CD14-positive monocyte (primary cell): ENCODE results near the gene ZNF70. TPM values are rescaled to one million over a fixed set of nuclear protein-coding genes. Genes with fewer than 3 reads are reported as not detected.

Source experiments
- DNase-seq, 3 donors: peaks; one replicate each; pipeline ENCODE4 v3.0.0-alpha.2; 2011 to 2022
- H2AFZ ChIP-seq: 2 replicates; pipeline ENCODE4 v1.6.0; 2012; ENCODE audit warnings: mild to moderate bottlenecking, low read depth, low read length, inconsistent platforms; ENCODE audit not compliant: insufficient read depth, poor library complexity, severe bottlenecking
- H3K27ac ChIP-seq, 2 donors: 1 replicate in 1 of 2; 2 replicates in 1 of 2; pipeline ENCODE4 v1.5.1; 2012 to 2013; ENCODE audit warnings: low read length in 2 of 2, control low read depth in 1 of 2, inconsistent platforms in 1 of 2, low read depth in 1 of 2, mild to moderate bottlenecking in 1 of 2
- H3K27me3 ChIP-seq, 2 donors: one replicate each; pipeline versions ENCODE4 v1.6.0 to v1.6.1; 2011 to 2013; ENCODE audit warnings: low read length in 2 of 2; ENCODE audit not compliant: control insufficient read depth in 2 of 2, insufficient read depth in 2 of 2
- H3K36me3 ChIP-seq, 2 donors: replicated peaks in 1 of 2; 1 replicate in 1 of 2; 2 replicates in 1 of 2; pipeline versions ENCODE4 v1.5.1 to v1.6.1; 2012 to 2013; ENCODE audit warnings: low read length in 2 of 2, control low read depth in 1 of 2, inconsistent platforms in 1 of 2, mild to moderate bottlenecking in 1 of 2; ENCODE audit not compliant: insufficient read depth in 2 of 2, control insufficient read depth in 1 of 2
- H3K4me1 ChIP-seq, 2 donors: 1 replicate in 1 of 2; 2 replicates in 1 of 2; pipeline versions ENCODE4 v1.5.1 to v1.6.1; 2012 to 2013; ENCODE audit warnings: low read length in 2 of 2, control low read depth in 1 of 2, inconsistent platforms in 1 of 2, mild to moderate bottlenecking in 1 of 2, moderate library complexity in 1 of 2; ENCODE audit not compliant: insufficient read depth in 2 of 2, control insufficient read depth in 1 of 2
- H3K4me2 ChIP-seq: replicated peaks from 2 replicates; pipeline ENCODE3; 2012; ENCODE audit warnings: low read length, moderate library complexity, mild to moderate bottlenecking; ENCODE audit not compliant: poor library complexity, severe bottlenecking; ENCODE audit errors: extremely low read depth
- H3K4me3 ChIP-seq, 3 experiments: fragments of 200-600 bp in 1 of 3; sonication (generic) in 1 of 3; replicated peaks in 1 of 3; 1 replicate in 2 of 3; 2 replicates in 1 of 3; pipeline ENCODE4 v1.5.1; 2011 to 2013; ENCODE audit warnings: low read length in 3 of 3, mild to moderate bottlenecking in 3 of 3, control low read depth in 2 of 3, low read depth in 2 of 3, inconsistent platforms in 1 of 3, moderate library complexity in 1 of 3
- H3K79me2 ChIP-seq: 2 replicates; pipeline ENCODE4 v1.6.0; 2012; ENCODE audit warnings: mild to moderate bottlenecking, control low read depth, inconsistent platforms, low read length, moderate library complexity; ENCODE audit not compliant: insufficient read depth
- H3K9ac ChIP-seq: 2 replicates; pipeline ENCODE4 v1.6.0; 2017; ENCODE audit warnings: low read length, mild to moderate bottlenecking; ENCODE audit not compliant: insufficient read depth, poor library complexity, severe bottlenecking
- H3K9me3 ChIP-seq, 2 donors: replicated peaks in 1 of 2; 1 replicate in 1 of 2; 2 replicates in 1 of 2; pipeline versions ENCODE4 v1.5.1 to v1.6.1; 2012 to 2013; ENCODE audit warnings: low read length in 2 of 2, control low read depth in 1 of 2; ENCODE audit not compliant: control insufficient read depth in 1 of 2, insufficient read depth in 1 of 2
- H4K20me1 ChIP-seq: 2 replicates; pipeline ENCODE4 v1.6.0; 2012; ENCODE audit warnings: mild to moderate bottlenecking, low read length, control low read depth, moderate library complexity; ENCODE audit not compliant: insufficient read depth
- H3K27ac Mint-ChIP-seq, 7 donors: one replicate each; pipeline ENCODE4 v1.8.0; 2020; ENCODE audit warnings: mild to moderate bottlenecking in 7 of 7, mixed read lengths in 7 of 7, moderate library complexity in 6 of 7, inconsistent platforms in 2 of 7
- H3K27me3 Mint-ChIP-seq, 3 donors: one replicate each; pipeline ENCODE4 v1.8.0; 2021 to 2022; ENCODE audit warnings: low read depth in 3 of 3, mild to moderate bottlenecking in 3 of 3, mixed read lengths in 3 of 3, moderate library complexity in 3 of 3, inconsistent platforms in 1 of 3
- H3K36me3 Mint-ChIP-seq, 2 donors: one replicate each; pipeline ENCODE4 v1.8.0; 2020; ENCODE audit warnings: mixed read lengths in 2 of 2, inconsistent platforms in 1 of 2, mild to moderate bottlenecking in 1 of 2
- H3K4me1 Mint-ChIP-seq: one replicate; pipeline ENCODE4 v1.8.0; 2020; ENCODE audit warnings: mild to moderate bottlenecking, mixed read lengths
- H3K4me3 Mint-ChIP-seq, 2 donors: one replicate each; pipeline ENCODE4 v1.8.0; 2020; ENCODE audit warnings: mild to moderate bottlenecking in 2 of 2, mixed read lengths in 2 of 2, moderate library complexity in 1 of 2
- H3K9me3 Mint-ChIP-seq, 7 donors: one replicate each; pipeline ENCODE4 v1.8.0; 2020 to 2022; ENCODE audit warnings: mixed read lengths in 7 of 7, mild to moderate bottlenecking in 6 of 7, moderate library complexity in 6 of 7, inconsistent platforms in 2 of 7
- WGBS: methylation state at CpG from one replicate; pipeline ENCODE4 v1.1.5; 2013; ENCODE audit warnings: missing lambda C conversion rate; ENCODE audit not compliant: insufficient coverage; 5-methylcytosine and 5-hydroxymethylcytosine counted together
- intact Hi-C, 2 donors: fragments of 100-400 bp; cut with micrococcal nuclease; formaldehyde crosslinking; loops; one replicate each; pipeline versions ENCODE4 v1.15.0 to v1.15.1; 2023
- polyA plus RNA-seq, 3 donors: library from polyadenylated mRNA; depleted of rRNA in 1 of 3; unstranded in 2 of 3; stranded (reverse) in 1 of 3; fragments of 300-500 nt in 2 of 3; fragments of >200 nt in 1 of 3; fragmentation: Illumina TruSeq in 2 of 3; gene quantifications; 1 replicate in 2 of 3; 2 replicates in 1 of 3; pipeline ENCODE4 v1.2.3, GENCODE V29; 2012 to 2021
- TF ChIP-seq, protein P1 (sequence below): fragments of 200-600 bp; IDR thresholded peaks from one replicate; pipeline ENCODE4 v1.8.0; 2022; ENCODE audit warnings: antibody characterized with exemption, mild to moderate bottlenecking

Gene ZNF70
- polyA plus RNA-seq, 3 donors = 0.04 to 0.85 (median 0.09) TPM

GRCh38 chr22:23755711-23756110 lies 4.8 kb upstream of the ZNF70 start:
- H4K20me1 ChIP-seq = no peaks in the 10 kb centered on the region
- Mint-ChIP-seq H3K4me3 (no peak overlapping the region), H3K9me3 (peaks cover 0 to 2% (median 0%) of the 10 kb centered on the region in 7 donors), H3K27me3 (peaks cover 0 to 3% (median 2%) of the 10 kb centered on the region in 3 donors), H3K27ac (no peak overlapping the region), H3K4me1 (peaks cover 12% of the 10 kb centered on the region), H3K36me3 (no peaks in the 10 kb centered on the region)
- intact Hi-C loops = no loop called here
- no peak overlapping the region for H3K9ac ChIP-seq
- H3K79me2 ChIP-seq = no peaks in the 10 kb centered on the region
- no peak overlapping the region for H3K27ac ChIP-seq
- TF ChIP-seq, protein P1, sequence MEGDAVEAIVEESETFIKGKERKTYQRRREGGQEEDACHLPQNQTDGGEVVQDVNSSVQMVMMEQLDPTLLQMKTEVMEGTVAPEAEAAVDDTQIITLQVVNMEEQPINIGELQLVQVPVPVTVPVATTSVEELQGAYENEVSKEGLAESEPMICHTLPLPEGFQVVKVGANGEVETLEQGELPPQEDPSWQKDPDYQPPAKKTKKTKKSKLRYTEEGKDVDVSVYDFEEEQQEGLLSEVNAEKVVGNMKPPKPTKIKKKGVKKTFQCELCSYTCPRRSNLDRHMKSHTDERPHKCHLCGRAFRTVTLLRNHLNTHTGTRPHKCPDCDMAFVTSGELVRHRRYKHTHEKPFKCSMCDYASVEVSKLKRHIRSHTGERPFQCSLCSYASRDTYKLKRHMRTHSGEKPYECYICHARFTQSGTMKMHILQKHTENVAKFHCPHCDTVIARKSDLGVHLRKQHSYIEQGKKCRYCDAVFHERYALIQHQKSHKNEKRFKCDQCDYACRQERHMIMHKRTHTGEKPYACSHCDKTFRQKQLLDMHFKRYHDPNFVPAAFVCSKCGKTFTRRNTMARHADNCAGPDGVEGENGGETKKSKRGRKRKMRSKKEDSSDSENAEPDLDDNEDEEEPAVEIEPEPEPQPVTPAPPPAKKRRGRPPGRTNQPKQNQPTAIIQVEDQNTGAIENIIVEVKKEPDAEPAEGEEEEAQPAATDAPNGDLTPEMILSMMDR = no peak
- H3K36me3 ChIP-seq = no peaks in the 10 kb centered on the region
- H2AFZ ChIP-seq = no peak overlapping the region
- no peak overlapping the region for H3K4me3 ChIP-seq
- WGBS = 89% methylated on average over 7 of the region's 8 CpGs
- H3K4me1 ChIP-seq = peaks cover 10 to 13% of the 10 kb centered on the region in 2 donors
- H3K27me3 ChIP-seq = no peaks in the 10 kb centered on the region
- H3K4me2 ChIP-seq = no peak overlapping the region
- H3K9me3 ChIP-seq = no peaks in the 10 kb centered on the region
- no peak for DNase-seq

GRCh38 chr22:23754980-23755636 lies 4.2 kb upstream of the ZNF70 start:
- no peak overlapping the region for H2AFZ ChIP-seq
- DNase-seq = no peak
- Mint-ChIP-seq H3K27ac (peak overlapping the region in 1 of 7 donors; percentile 28), H3K9me3 (peaks cover 0 to 2% (median 0%) of the 10 kb centered on the region in 7 donors), H3K4me1 (peaks cover 16% of the 10 kb centered on the region), H3K27me3 (peaks cover 0 to 3% (median 2%) of the 10 kb centered on the region in 3 donors), H3K4me3 (no peak overlapping the region), H3K36me3 (no peaks in the 10 kb centered on the region)
- H3K4me3 ChIP-seq = no peak overlapping the region
- intact Hi-C loops = no loop called here
- H3K4me2 ChIP-seq = no peak overlapping the region
- H3K9me3 ChIP-seq = no peaks in the 10 kb centered on the region
- WGBS = 100% methylated on average over 2 of the region's 6 CpGs
- H3K27me3 ChIP-seq = no peaks in the 10 kb centered on the region
- no peak overlapping the region for H3K27ac ChIP-seq
- TF ChIP-seq, protein P1 = no peak
- H3K36me3 ChIP-seq = no peaks in the 10 kb centered on the region
- no peak overlapping the region for H3K9ac ChIP-seq
- H3K79me2 ChIP-seq = no peaks in the 10 kb centered on the region
- H3K4me1 ChIP-seq = peaks cover 16 to 19% of the 10 kb centered on the region in 2 donors
- no peaks in the 10 kb centered on the region for H4K20me1 ChIP-seq
